ENCODE data around the gene PRDM10.

PRDM10 gene

DNA sequence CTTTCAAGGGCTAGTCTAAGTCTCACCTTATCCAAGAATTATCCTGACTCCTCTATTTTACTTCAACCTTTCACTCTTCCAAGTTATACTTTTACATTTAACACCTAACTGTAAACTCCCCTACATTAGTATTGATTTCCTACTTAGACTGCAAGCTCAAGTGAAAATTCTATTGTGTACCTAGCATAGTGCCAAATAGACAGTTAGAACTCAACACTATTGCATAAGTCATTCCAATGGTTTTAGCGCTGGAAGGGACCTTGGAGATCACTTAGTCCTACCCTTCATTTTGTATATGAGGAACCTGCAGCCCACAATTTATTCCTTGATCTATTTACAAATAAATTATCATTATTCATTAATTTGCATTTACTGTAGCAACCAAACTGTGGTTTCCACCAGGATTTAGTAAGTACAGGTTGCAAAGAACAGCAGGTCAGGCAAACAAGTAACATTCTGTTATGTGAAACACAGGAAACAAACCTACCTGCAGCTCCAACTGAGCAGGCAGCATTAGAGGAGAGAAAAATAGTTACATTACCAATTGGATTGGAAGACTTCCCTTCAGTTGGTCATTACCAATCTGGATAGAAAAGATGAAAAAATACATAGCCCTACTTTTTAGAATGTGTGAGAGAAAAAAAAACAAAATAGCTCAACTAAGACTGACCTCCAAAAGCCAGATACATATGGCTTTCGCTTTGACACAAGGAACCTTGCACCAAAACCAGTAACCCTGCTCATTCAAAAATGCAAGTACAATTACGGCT is 73.5 kb downstream of the PRDM10 start:
- DNase-seq (ENCODE audit: low spot score): no peak
- in situ Hi-C loops (cut with MboI; ENCODE audit: low sequenced_read_pairs, unreplicated experiment): loop anchor here (5.0 to 25.0 kb wide), 2 partner anchors 203 to 483 kb away; no protein-coding TSS in a partner anchor
- no peak for TF ChIP-seq CTCF (IDR thresholded peaks at IDR 0.05; ENCODE audit: borderline replicate concordance, control extremely low read depth, extremely low read depth, insufficient read depth, missing control alignments)

DNA sequence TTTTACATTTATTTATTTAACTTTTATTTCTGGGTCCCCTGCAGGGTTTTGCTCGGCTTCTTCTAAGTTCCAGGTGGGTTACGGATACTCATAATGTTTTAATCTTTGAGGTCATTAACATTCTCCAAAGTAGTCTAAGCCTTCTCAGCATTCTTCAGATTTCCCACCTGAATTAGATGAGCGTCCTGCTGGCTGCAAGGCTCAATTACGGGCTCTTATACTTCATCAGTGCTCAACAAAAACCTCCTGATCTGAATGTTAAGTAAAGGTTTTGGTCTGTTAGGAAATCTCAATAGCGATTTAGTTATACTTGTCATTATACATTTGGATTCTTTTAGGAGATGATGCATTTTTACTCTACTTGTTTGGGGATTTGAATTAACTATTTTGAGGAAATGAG is 80.0 kb downstream of the PRDM10 start:
- no peak for DNase-seq (ENCODE audit: low spot score)
- TF ChIP-seq CTCF (IDR thresholded peaks at IDR 0.05; ENCODE audit: borderline replicate concordance, control extremely low read depth, extremely low read depth, insufficient read depth, missing control alignments): no peak
- in situ Hi-C loops (cut with MboI; ENCODE audit: low sequenced_read_pairs, unreplicated experiment): no loop called here

DNA sequence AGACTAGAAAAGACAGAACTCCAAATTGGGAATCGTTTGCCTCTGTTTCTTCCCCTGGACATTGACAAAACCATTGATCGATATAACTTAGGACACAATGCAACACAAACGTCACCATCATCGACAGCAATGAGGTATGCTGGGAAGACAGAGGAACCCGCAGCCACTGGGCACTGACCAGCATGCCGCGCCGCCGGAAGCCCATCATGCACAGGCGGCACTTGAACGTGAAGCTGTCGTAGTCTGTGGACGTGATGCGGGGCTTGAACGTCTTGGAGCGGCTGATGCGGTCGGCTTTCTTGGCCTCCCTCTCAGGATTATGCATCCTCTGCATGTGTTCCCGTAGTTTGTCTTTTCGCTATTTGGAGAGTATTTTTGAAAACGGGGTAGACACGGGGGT is 84.3 kb downstream of the PRDM10 start:
- in situ Hi-C loops (cut with MboI; ENCODE audit: low sequenced_read_pairs, unreplicated experiment): no loop called here
- TF ChIP-seq CTCF (IDR thresholded peaks at IDR 0.05; ENCODE audit: borderline replicate concordance, control extremely low read depth, extremely low read depth, insufficient read depth, missing control alignments): no peak
- no peak for DNase-seq (ENCODE audit: low spot score)

GRCh38 chr11:129917231-129917630 is 85.4 kb downstream of the PRDM10 start:
- in situ Hi-C loops (cut with MboI; ENCODE audit: low sequenced_read_pairs, unreplicated experiment): no loop called here
- no peak for TF ChIP-seq CTCF (IDR thresholded peaks at IDR 0.05; ENCODE audit: borderline replicate concordance, control extremely low read depth, extremely low read depth, insufficient read depth, missing control alignments)
- DNase-seq (ENCODE audit: low spot score): no peak

DNA sequence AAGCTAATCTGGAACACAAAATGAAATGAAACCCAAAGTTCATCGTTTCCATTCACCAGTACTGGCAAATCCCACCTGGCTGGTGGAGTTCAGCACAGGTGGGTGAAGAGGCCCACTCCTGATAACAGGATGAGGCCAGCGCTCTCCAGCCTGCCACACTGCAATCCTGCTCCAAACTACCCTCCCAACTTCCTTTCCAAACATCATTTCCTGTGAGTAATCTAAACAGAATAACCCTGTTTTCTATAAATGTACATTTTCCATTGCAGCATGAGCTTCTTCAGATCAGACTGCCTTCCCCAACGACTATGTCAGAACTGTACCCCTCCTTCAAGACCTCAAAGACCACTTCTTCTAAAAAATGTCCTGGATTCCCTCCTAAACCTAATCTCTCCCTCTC is 91.3 kb downstream of the PRDM10 start:
- TF ChIP-seq CTCF (IDR thresholded peaks at IDR 0.05; ENCODE audit: borderline replicate concordance, control extremely low read depth, extremely low read depth, insufficient read depth, missing control alignments): no peak
- in situ Hi-C loops (cut with MboI; ENCODE audit: low sequenced_read_pairs, unreplicated experiment): no loop called here
- DNase-seq (ENCODE audit: low spot score): no peak

- in situ Hi-C loops (cut with MboI; ENCODE audit: low sequenced_read_pairs, unreplicated experiment): no loop called here
- TF ChIP-seq CTCF (IDR thresholded peaks at IDR 0.05; ENCODE audit: borderline replicate concordance, control extremely low read depth, extremely low read depth, insufficient read depth, missing control alignments): no peak
- DNase-seq (ENCODE audit: low spot score): no peak
Measured at GRCh38 chr11:129910360-129910759, 92.3 kb downstream of the PRDM10 start.

Data from GM13976 (cell line).